HG03135 (cell line): ENCODE data around the gene ZNF593.

Experiments used
- ATAC-seq: cut with Tn5 transposase; IDR thresholded peaks from one replicate; pipeline ENCODE4 v1.9.1; 2021; ENCODE audit warnings: mild to moderate bottlenecking, moderate library complexity; ENCODE audit not compliant: unreplicated experiment

Gene ZNF593

GRCh38 chr1:26168410-26169197 lies 1.1 kb upstream of the ZNF593 start, which contains the start of gene C1orf232:
Gene C1orf232, minus strand, starts transcription at chr1:26168963. Its CDS starts 464 bp downstream, at chr1:26168499.
- no peak for ATAC-seq

GRCh38 chr1:26169198-26169554 lies 532 bp upstream of the ZNF593 start:
- ATAC-seq, result no peak

GRCh38 chr1:26170472-26170821 lies 739 bp downstream of the ZNF593 start:
- no peak for ATAC-seq

GRCh38 chr1:26171084-26172072 lies 1.7 kb downstream of the ZNF593 start, which contains the start of gene ZNF593OS:
Gene ZNF593OS, minus strand, starts transcription at chr1:26171832. Its CDS starts 171 bp downstream, at chr1:26171661.
- ATAC-seq, result no peak

DNA sequence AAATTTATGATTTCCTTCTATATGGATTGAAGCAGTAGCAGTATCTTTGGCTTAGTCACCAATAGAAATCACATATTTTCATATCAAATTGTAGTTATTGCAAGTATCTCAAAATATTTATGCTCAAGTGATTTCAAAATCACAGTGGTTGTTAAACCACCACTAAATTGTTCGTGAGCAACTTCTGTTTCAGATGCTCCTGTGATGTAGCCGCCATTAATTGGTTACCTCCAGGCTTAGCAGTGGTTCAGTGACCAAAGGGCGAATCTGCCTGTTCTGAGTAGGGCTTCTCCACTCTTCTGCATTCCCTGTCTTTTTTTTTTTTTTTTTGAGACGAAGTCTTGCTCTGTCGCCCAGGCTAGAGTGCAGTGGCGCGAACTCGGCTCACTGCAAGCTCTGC lies 5.6 kb downstream of the ZNF593 start:
- no peak for ATAC-seq

DNA sequence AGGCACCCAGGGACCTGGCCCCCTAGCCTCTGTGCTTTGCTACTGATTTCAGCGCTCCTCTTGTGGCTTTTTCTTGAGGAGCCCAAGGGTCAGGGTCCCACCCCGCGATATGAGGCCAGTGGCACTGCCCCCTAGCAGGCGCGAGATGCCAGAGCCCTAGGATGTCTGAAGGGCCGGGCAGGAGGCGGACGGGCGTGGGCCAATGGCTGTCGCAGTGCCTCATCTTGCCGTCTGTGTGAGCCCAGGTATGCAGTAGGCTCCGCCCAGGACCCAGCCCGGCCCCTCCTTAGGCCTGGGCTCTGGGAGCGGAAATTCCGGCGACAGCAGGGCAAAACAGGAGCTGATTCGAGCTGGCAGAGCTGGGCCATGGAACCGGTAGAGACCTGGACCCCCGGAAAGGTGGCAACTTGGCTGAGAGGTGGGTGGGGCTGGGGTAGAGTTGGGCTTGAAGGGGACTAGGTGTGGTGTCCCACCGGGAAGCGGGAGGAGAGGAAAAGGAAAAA lies 7.5 kb downstream of the ZNF593 start, which contains the start of gene CNKSR1:
TSS of gene CNKSR1 (plus strand) at position 310 of the 503 bp plus-strand sequence. CDS start at position 367, 57 bp downstream.
- no peak for ATAC-seq

DNA sequence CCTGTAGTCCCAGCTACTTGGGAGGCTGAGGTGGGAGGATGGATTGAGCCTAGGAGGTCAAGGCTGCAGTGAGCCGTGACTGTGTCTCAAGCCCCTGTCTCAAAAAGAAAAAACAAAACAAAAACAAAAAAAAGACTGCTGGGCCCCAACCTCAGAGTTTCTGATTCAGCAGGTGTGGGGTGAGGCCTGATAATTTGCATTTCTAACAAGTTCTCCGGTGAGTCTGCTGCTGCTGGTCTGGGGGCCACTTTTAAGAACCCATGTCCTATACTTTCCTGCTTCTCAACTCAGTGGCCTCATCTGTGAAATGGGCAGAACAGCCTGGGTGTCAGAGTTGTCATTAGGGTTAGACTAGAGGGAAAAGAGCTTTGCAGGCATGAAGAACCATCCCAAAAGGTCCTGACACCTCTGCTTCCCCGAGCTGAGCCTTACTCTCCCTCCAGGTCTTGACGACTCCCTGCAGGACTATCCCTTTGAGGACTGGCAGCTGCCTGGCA lies 10.3 kb downstream of the ZNF593 start:
- ATAC-seq, result no peak

DNA sequence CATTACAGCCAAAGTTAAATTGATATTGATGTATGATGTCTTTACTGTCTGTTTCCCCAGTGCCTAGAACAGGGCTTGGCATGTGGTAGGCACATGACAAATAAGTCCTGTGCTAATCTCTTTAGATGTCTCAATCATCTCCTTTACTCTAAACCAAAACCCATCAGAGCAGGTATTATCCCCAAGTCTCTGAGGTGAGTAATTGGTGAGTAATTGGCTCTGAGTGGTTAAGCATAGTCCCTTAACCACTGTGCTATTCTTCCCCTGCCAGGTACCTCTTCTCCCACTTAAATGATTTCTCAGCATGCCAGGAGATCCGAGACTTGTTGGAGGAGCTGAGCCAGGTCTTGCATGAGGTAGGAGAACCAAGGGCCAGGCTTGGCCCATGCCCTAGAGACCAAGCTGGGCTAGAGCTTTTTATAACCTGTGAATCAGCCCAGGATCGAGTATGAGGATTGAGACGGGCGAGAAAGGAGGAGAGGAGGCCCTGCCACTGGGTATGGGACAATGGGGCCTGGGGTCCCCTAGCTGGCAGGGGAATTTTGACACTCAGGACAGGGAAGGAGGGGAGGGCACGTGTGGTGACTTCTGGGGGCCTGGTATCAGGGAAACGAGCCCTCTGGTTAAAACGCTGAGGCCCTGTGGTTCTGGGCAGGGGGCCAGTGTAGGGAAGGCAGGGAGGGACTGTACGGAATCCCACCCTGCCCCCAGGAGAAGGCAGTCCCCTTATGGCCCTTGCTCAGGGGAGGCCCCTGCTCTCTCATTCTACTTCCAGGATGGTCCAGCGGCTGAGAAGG lies 12.1 kb downstream of the ZNF593 start:
- ATAC-seq, result no peak

GRCh38 chr1:26182383-26182696 lies 12.6 kb downstream of the ZNF593 start:
- no peak for ATAC-seq

- no peak for ATAC-seq
Measured at GRCh38 chr1:26184086-26184485, 14.4 kb downstream of the ZNF593 start.

- ATAC-seq, result no peak
Measured at GRCh38 chr1:26184883-26185282, 15.2 kb downstream of the ZNF593 start.

DNA sequence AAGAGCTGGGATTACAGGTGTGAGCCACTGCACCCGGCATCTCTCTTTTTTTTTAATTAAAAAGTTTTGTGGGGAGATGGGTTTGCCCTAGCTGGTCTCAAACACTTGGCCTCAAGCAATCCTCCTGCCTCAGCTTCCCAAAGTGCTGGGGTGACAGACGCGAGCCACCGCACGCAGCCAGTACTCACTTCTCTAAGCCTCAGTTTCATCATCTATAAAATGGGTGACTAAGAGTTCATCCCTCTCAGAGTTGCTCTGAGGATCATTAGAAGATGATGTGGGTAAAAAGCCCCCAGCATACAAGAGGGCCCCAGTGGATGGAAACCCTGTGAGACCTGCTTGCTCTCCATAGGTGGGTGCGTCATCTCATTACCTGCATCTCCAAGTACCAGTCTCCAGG lies 18.2 kb downstream of the ZNF593 start:
- no peak for ATAC-seq

DNA sequence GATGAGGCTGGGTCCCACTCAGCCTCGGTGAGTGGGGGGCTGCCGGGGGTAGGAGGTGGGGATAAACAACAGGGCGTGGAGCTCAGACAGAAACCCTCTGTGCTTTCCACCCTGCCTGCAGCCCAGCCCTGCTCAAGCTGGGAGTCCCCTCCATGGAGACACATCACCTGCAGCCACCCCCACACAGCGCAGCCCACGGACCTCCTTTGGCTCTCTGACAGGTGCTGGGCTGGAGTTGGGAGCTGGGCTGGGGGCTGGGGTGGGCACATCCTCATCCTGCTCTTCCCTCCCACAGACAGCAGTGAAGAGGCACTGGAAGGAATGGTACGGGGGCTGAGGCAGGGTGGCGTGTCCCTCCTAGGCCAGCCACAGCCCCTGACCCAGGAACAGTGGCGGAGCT lies 18.8 kb downstream of the ZNF593 start:
- ATAC-seq, result no peak

- ATAC-seq, result no peak
Measured at GRCh38 chr1:26189331-26189730, 19.6 kb downstream of the ZNF593 start.

GRCh38 chr1:26189751-26190275 lies 20.1 kb downstream of the ZNF593 start:
- no peak for ATAC-seq

DNA sequence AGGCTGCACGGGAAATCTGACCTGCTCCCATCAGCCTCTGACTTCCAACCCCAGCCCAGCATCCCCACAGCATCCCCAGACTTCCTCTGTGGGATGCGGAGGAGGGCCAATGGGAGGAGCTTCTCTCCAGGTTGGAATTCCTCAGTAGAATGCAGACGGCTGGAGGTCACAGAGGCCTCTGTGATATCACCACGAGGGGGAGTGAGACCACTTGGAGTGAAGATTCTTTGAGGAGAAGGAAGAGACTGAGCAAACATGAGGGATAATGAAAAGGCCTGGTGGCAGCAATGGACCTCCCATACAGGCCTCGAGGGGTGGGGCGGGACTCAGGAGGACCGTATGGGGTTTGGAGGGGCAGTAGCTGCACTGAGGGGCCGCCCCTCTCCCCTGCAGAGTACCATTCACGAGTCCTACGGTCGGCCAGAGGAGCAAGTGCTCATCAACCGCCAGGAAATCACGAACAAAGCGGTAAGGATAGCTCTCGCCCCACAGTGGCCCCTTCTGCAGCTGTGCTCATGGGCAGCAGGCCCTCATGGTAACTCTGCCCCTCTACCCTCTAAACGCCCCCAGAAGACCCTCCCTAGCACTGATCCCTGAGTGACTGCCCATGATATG lies 20.8 kb downstream of the ZNF593 start, which contains the start of gene CATSPER4:
TSS of gene CATSPER4 (plus strand) at position 230 of the 615 bp plus-strand sequence. CDS start at position 256, 26 bp downstream.
- ATAC-seq, result no peak

DNA sequence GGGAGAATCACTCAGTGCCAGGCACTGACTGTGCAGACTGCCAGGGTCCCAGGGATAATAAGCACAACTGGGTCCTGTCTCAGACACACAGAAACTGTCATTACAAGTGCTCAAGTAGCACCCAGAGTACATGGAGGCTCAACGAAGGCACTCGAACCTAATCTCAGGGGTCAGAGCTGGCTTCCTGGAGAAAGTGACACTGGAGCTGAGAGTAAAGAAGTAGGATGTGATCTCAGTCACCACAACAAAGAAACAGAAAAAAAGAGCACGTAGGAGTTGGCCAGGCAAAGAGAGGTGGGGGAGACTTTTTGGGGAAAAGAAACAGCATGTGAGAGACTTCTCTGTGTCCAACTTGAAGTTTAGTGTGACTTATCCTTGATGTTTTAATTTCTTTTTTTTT lies 22.0 kb downstream of the ZNF593 start:
- ATAC-seq, result no peak

DNA sequence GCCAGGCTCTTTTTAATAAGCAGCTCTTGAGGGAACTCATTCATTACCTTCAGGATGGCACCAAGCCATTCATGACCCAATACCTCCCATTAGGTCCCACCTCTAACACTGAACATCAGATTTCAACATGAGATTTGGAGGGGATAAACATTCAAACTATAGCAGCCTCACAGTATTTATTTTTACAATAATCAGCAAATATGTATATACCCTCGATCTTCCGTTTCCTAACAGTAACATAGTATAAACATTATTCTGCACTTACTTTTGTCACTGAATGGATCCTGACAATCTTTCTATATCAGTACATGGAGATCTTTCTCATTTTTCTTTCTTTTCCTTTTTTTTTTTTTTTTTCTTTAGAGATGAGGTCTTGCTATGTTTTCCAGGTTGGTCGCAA lies 26.1 kb downstream of the ZNF593 start:
- no peak for ATAC-seq

GRCh38 chr1:26197301-26197700 lies 27.6 kb downstream of the ZNF593 start:
- no peak for ATAC-seq

- ATAC-seq, result no peak
Measured at GRCh38 chr1:26197813-26198212, 28.1 kb downstream of the ZNF593 start.
